Mesenchymal stem cell (in vitro differentiated cells and primary cell): ENCODE measurements around the gene PRSS27.

Experiments
- DNase-seq: peaks from one replicate; pipeline ENCODE4 v3.0.0-alpha.2; 2013
- H2AFZ ChIP-seq: one replicate; pipeline ENCODE4 v1.6.1; 2013; ENCODE audit warnings: low read depth, mild to moderate bottlenecking, control low read depth, inconsistent platforms, low read length, moderate library complexity
- H2AK5ac ChIP-seq: 2 replicates; pipeline ENCODE4 v1.6.1; 2013; ENCODE audit warnings: low read length, moderate library complexity, mild to moderate bottlenecking, inconsistent platforms; ENCODE audit not compliant: severe bottlenecking
- H2BK120ac ChIP-seq: one replicate; pipeline ENCODE4 v1.6.1; 2013; ENCODE audit warnings: low read depth, mild to moderate bottlenecking, inconsistent platforms, low read length, moderate library complexity
- H2BK12ac ChIP-seq, 2 experiments: one replicate each; pipeline ENCODE4 v1.6.1; 2013; ENCODE audit warnings: inconsistent platforms in 2 of 2, low read length in 2 of 2, mild to moderate bottlenecking in 2 of 2, moderate library complexity in 2 of 2, control low read depth in 1 of 2
- H2BK15ac ChIP-seq: one replicate; pipeline ENCODE4 v1.6.1; 2013; ENCODE audit warnings: mild to moderate bottlenecking, low read depth, inconsistent platforms; ENCODE audit not compliant: poor library complexity, severe bottlenecking
- H2BK5ac ChIP-seq: 2 replicates; pipeline ENCODE4 v1.6.1; 2013; ENCODE audit warnings: low read depth, mild to moderate bottlenecking, low read length, control low read depth, inconsistent platforms; ENCODE audit not compliant: poor library complexity, severe bottlenecking
- H3K14ac ChIP-seq, 2 experiments: one replicate each; pipeline ENCODE4 v1.6.1; 2013; ENCODE audit warnings: inconsistent platforms in 2 of 2, low read length in 2 of 2, control low read depth in 1 of 2, mild to moderate bottlenecking in 1 of 2, moderate library complexity in 1 of 2
- H3K18ac ChIP-seq, 2 experiments: one replicate each; pipeline ENCODE4 v1.6.1; 2013; ENCODE audit warnings: inconsistent platforms in 2 of 2, low read length in 2 of 2, control low read depth in 1 of 2, low read depth in 1 of 2, mild to moderate bottlenecking in 1 of 2
- H3K23ac ChIP-seq, 2 experiments: one replicate each; pipeline ENCODE4 v1.6.1; 2013; ENCODE audit warnings: inconsistent platforms in 2 of 2, low read length in 2 of 2, mild to moderate bottlenecking in 2 of 2, moderate library complexity in 2 of 2, control low read depth in 1 of 2
- H3K27ac ChIP-seq: 2 replicates; pipeline ENCODE4 v1.5.1; 2013; ENCODE audit warnings: mild to moderate bottlenecking, moderate library complexity, low read length, control low read depth, inconsistent platforms; ENCODE audit not compliant: poor library complexity, severe bottlenecking
- H3K27me3 ChIP-seq, 2 experiments: 2 replicates each; pipeline versions ENCODE4 v1.6.1 to v1.7.0; 2013; ENCODE audit warnings: low read length in 2 of 2, mild to moderate bottlenecking in 2 of 2, moderate library complexity in 2 of 2, control low read depth in 1 of 2, inconsistent platforms in 1 of 2; ENCODE audit not compliant: control insufficient read depth in 1 of 2, insufficient read depth in 1 of 2
- H3K36me3 ChIP-seq, 2 experiments: 2 replicates each; pipeline versions ENCODE4 v1.6.1 to v1.7.0; 2013; ENCODE audit warnings: low read length in 2 of 2, control low read depth in 1 of 2, inconsistent platforms in 1 of 2, low read depth in 1 of 2, mild to moderate bottlenecking in 1 of 2; ENCODE audit not compliant: insufficient read depth in 2 of 2, control insufficient read depth in 1 of 2
- H3K4ac ChIP-seq, 2 experiments: one replicate each; pipeline ENCODE4 v1.6.1; 2013; ENCODE audit warnings: inconsistent platforms in 2 of 2, low read length in 2 of 2, mild to moderate bottlenecking in 2 of 2, moderate library complexity in 2 of 2, control low read depth in 1 of 2, low read depth in 1 of 2
- H3K4me1 ChIP-seq: 2 replicates; pipeline ENCODE4 v1.6.1; 2013; ENCODE audit warnings: low read depth, low read length, control low read depth; ENCODE audit not compliant: control insufficient read depth, insufficient read depth
- H3K4me2 ChIP-seq: 2 replicates; pipeline ENCODE4 v1.6.1; 2013; ENCODE audit warnings: low read length, mild to moderate bottlenecking, inconsistent platforms; ENCODE audit not compliant: poor library complexity, severe bottlenecking
- H3K4me3 ChIP-seq, 2 experiments: 2 replicates each; pipeline versions ENCODE4 v1.5.1 to v1.7.0; 2013; ENCODE audit warnings: low read length in 2 of 2, mild to moderate bottlenecking in 2 of 2, control low read depth in 1 of 2, low read depth in 1 of 2; ENCODE audit not compliant: insufficient read depth in 1 of 2
- H3K79me1 ChIP-seq: replicated peaks from 2 replicates; pipeline ENCODE4 v1.6.1; 2013; ENCODE audit warnings: mild to moderate bottlenecking, control low read depth, low read length, inconsistent platforms; ENCODE audit not compliant: poor library complexity, severe bottlenecking
- H3K9ac ChIP-seq: 2 replicates; pipeline ENCODE4 v1.7.0; 2013; ENCODE audit warnings: mild to moderate bottlenecking, low read length, moderate library complexity
- H3K9me3 ChIP-seq: 2 replicates; pipeline ENCODE4 v1.7.0; 2013; ENCODE audit warnings: mild to moderate bottlenecking, low read length; ENCODE audit not compliant: control insufficient read depth
- H4K8ac ChIP-seq: one replicate; pipeline ENCODE4 v1.6.1; 2013; ENCODE audit warnings: inconsistent platforms, mild to moderate bottlenecking, low read length, moderate library complexity
- H4K91ac ChIP-seq: one replicate; pipeline ENCODE4 v1.6.1; 2013; ENCODE audit warnings: mild to moderate bottlenecking, low read length, inconsistent platforms
- WGBS: methylation state at CpG from one replicate; pipeline ENCODE4 v1.1.7; 2013; ENCODE audit warnings: mixed read lengths; 5-methylcytosine and 5-hydroxymethylcytosine counted together

The PRSS27 gene

DNA sequence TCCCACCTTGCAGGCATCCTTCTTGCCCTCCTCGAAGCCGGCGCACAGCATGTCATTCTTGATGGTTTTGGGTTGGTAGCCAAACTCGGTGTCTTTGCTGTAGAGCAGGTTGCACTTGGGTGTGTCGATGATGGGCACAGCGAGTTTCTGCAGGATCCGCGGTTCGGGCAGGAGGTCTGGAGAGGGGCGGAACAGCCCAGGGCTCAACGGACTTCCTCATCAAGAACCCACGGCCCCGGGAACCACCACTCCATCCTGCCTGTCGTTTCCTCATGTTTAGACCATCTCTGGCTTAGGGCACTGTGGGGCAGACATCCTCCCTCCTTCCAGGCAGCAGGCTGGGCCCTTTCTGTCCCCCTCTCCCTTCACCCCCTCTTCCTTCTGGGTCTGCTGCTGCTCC, 6.5 kb downstream of the PRSS27 start:
- Histone ChIP-seq H2BK15ac (no peak overlapping the region), H3K18ac (no peak overlapping the region), H2BK120ac (no peak overlapping the region), H3K36me3 (peaks cover 7 to 22% of the 10 kb centered on the region in 2 experiments), H3K23ac (no peak overlapping the region), H4K8ac (no peak overlapping the region), H3K14ac (no peak overlapping the region), H3K4me1 (peaks cover 6% of the 10 kb centered on the region), H3K27me3 (peaks cover 0 to 3% of the 10 kb centered on the region in 2 experiments), H3K27ac (no peak overlapping the region), H3K79me1 (peaks cover 5% of the 10 kb centered on the region), H4K91ac (no peak overlapping the region), H2AK5ac (no peak overlapping the region), H3K4ac (no peak overlapping the region), H2AFZ (no peak overlapping the region), H2BK12ac (no peak overlapping the region), H3K9me3 (no peaks in the 10 kb centered on the region), H3K4me2 (no peak overlapping the region), H2BK5ac (no peak overlapping the region), H3K9ac (no peak overlapping the region), H3K4me3 (no peak overlapping the region)
- 78% methylated on average over 14 of the region's 14 CpGs for WGBS
- DNase-seq: no peak

GRCh38 chr16:2712546-2712945, 7.5 kb downstream of the PRSS27 start:
- Histone ChIP-seq H3K9ac (no peak overlapping the region), H3K79me1 (peaks cover 9% of the 10 kb centered on the region), H4K8ac (no peak overlapping the region), H3K23ac (no peak overlapping the region), H2AFZ (no peak overlapping the region), H3K18ac (no peak overlapping the region), H3K4ac (no peak overlapping the region), H2BK120ac (no peak overlapping the region), H3K9me3 (no peaks in the 10 kb centered on the region), H2BK15ac (no peak overlapping the region), H2BK5ac (no peak overlapping the region), H3K4me2 (no peak overlapping the region), H4K91ac (no peak overlapping the region), H3K36me3 (peaks cover 17 to 32% of the 10 kb centered on the region in 2 experiments), H3K4me1 (peaks cover 6% of the 10 kb centered on the region), H2AK5ac (no peak overlapping the region), H2BK12ac (no peak overlapping the region), H3K4me3 (no peak overlapping the region), H3K14ac (no peak overlapping the region), H3K27me3 (peaks cover 0 to 3% of the 10 kb centered on the region in 2 experiments), H3K27ac (no peak overlapping the region)
- 93% methylated on average over 19 of the region's 21 CpGs for WGBS
- no peak for DNase-seq

DNA sequence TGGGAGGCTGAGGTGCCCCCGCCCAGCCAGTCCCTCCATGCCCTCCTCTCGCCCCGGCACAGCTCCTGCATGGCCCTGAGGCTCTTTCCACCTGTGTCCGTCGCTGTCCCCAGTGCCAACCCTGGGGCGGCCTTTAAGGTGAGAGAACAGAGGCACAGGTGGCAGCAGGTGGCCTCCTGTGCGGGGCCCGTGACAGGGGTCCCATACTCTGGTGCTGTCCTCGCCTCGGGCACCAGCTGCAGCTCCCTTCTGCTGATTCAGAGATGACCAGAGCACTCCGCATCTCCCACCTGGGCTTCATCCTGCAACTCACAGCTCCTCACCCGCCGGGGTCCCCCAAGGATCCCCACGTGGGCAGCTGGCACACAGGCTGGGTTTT, 8.0 kb downstream of the PRSS27 start:
- H2AK5ac ChIP-seq: no peak overlapping the region
- H3K14ac ChIP-seq: no peak overlapping the region
- no peak overlapping the region for H3K4me3 ChIP-seq
- H3K79me1 ChIP-seq: peaks cover 10% of the 10 kb centered on the region
- H3K23ac ChIP-seq: no peak overlapping the region
- H3K9me3 ChIP-seq: no peaks in the 10 kb centered on the region
- H3K9ac ChIP-seq: no peak overlapping the region
- H2BK5ac ChIP-seq: no peak overlapping the region
- no peak overlapping the region for H3K4ac ChIP-seq
- 92% methylated on average over 13 of the region's 14 CpGs for WGBS
- peaks cover 0 to 3% of the 10 kb centered on the region in 2 experiments for H3K27me3 ChIP-seq
- H3K36me3 ChIP-seq: peaks cover 22 to 37% of the 10 kb centered on the region in 2 experiments
- H4K8ac ChIP-seq: no peak overlapping the region
- H3K18ac ChIP-seq: no peak overlapping the region
- H3K4me2 ChIP-seq: no peak overlapping the region
- no peak overlapping the region for H2BK120ac ChIP-seq
- no peak overlapping the region for H2BK12ac ChIP-seq
- H2BK15ac ChIP-seq: no peak overlapping the region
- H2AFZ ChIP-seq: no peak overlapping the region
- no peak overlapping the region for H4K91ac ChIP-seq
- no peak overlapping the region for H3K27ac ChIP-seq
- no peak for DNase-seq
- H3K4me1 ChIP-seq: peaks cover 6% of the 10 kb centered on the region

DNA sequence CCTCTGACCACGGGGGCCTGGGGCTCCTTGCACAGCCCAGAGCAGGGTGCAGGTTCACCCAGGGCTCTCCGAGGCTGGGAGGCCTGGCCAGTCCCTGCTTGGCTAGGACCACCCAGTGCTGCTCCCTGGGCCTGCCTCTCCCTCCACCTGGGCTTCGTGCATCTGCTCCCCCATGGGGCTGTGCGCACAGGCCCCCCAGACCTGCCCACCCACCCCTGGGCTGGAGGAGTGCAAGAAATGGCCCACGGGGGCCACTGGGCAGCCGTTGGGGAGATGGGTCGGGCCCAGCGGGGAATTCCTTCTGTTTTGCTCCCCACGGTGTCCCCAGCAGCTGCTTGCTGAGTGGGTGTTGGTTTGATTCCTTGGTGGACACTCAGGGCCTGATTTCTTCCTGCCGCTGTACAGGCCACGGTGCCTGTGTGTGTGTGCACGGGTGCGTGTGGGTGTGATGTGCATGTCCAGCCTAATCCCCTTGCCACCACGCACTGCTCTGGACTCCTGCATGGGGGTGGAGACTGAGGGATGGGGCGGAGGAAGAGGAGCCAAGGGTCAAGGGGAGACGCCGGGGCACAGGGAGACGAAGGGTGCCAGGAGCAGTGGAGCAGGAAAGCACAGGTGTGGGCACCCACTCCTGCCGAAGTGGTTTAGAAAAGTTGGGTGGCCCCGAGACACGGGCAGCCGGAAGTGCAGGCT, 8.5 kb downstream of the PRSS27 start:
- 79% methylated on average over 22 of the region's 22 CpGs for WGBS
- Histone ChIP-seq H2BK5ac (no peak overlapping the region), H2BK120ac (no peak overlapping the region), H4K8ac (no peak overlapping the region), H3K4me1 (peaks cover 6% of the 10 kb centered on the region), H3K36me3 (peaks cover 22 to 42% of the 10 kb centered on the region in 2 experiments), H2AK5ac (no peak overlapping the region), H3K79me1 (peaks cover 13% of the 10 kb centered on the region), H3K27ac (no peak overlapping the region), H3K4ac (no peak overlapping the region), H3K18ac (no peak overlapping the region), H3K4me2 (no peak overlapping the region), H3K14ac (no peak overlapping the region), H2BK15ac (no peak overlapping the region), H3K23ac (no peak overlapping the region), H2AFZ (no peak overlapping the region), H3K9me3 (no peaks in the 10 kb centered on the region), H3K9ac (no peak overlapping the region), H3K4me3 (no peak overlapping the region), H3K27me3 (peaks cover 0 to 3% of the 10 kb centered on the region in 2 experiments), H4K91ac (no peak overlapping the region), H2BK12ac (no peak overlapping the region)
- DNase-seq: no peak
